Activated T-cell treated with anti-CD3 and anti-CD28 coated beads for 1 hour (primary cell): ENCODE results near the gene TAOK1.

Experiments used
- DNase-seq: peaks from one replicate; pipeline ENCODE4 v3.0.0-alpha.2; 2020; ENCODE audit warnings: low read depth

Gene TAOK1

GRCh38 chr17:29379084-29379991 lies 10.8 kb upstream of the TAOK1 start:
- no peak for DNase-seq

GRCh38 chr17:29383686-29384085 lies 6.5 kb upstream of the TAOK1 start:
- DNase-seq: no peak

DNA sequence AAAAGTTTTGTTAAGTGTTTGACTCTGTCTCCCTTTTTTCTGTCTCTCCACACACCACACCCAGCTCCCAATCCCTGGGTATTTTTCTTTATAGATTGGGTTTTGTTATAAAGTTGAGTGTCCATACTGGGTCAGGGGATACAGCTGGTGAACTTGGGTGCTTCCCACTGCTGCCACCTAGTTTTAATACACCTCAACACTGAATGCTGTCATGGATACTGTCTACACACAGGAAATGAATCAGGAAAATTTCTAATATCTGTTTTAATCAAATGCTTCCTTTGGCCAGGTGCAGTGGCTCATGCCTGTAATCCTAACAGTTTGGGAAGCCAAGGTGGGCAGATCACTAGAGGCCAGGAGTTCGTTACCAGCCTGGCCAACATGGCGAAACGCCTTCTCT lies 5.3 kb upstream of the TAOK1 start:
- no peak for DNase-seq

DNA sequence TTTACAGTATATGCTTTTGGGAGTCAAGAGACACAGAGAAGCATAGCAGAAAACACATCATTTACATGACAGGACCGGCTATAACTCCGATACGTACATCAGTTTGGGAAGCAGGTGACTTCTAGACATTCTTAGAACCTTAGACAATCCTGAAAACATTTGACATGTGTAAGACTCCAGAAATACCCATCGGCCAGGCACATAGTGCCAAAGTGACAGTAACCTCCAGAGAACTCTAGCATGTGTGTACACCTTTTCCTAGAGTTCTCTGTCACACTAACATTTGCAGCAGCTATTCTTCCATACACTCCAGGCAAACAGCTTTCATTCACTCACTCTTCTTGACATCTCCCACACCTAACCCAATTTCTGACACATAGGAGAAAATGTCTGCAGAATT lies 3.4 kb upstream of the TAOK1 start:
- DNase-seq: no peak

DNA sequence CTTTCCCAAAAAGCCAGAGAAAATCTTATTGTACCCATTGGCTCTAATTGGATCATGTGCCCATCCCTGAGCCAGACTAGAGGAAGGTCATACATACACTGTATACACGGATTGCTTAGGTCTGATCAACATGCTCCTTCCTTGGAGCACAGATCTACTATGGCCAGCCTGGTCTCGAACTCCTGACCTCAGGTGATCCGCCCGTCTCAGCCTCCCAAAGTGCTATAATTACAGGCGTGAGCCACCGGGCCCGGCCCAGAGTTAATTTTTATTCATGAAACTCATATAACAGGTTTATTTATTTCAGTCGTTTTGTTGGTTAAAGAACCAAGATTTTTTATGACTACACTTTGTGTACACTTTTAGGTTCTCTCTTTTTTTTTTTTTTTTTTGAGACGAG lies 1.2 kb upstream of the TAOK1 start:
- no peak for DNase-seq

- no peak for DNase-seq
Measured at GRCh38 chr17:29390851-29391631, 878 bp downstream of the TAOK1 start.

GRCh38 chr17:29393436-29393835 lies 3.3 kb downstream of the TAOK1 start:
- DNase-seq: no peak

DNA sequence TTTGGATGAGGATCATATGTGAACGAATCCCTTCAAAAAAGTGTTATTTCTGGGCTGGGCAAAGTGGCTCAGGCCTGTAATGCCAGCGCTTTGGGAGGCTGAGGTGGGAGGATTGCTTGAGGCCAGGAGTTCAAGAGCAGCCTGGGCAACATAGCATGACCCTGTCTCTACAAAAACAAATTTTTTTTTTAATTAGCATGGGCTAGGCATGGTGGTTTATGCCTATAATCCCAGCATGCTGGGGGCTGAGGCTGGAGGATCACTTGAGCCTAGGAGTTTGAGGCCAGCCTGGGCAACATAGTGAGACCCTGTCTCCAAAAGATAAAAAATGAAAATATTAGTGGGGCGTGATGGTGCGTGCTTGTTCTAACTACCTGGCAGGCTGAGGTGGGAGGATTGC lies 4.6 kb downstream of the TAOK1 start:
- DNase-seq: no peak

DNA sequence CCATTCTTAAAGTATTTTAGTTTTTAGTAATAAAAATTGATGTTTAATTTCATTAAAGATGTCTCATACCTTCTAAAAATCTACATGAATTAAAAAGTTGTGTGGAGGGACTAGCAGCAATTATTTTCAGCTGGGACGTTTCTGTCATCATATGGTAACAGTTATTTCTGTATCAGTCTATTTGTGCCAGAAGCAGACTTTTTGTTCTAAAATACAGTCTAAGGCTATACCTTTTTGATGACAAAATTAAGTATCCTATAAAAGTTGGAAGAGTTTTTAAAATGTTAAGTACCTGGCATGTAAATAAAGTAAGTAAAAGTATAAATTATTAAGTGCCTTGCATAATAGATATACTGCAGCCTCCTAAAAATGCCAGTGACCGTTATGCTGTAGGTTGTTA lies 5.9 kb downstream of the TAOK1 start:
- DNase-seq: no peak

GRCh38 chr17:29399634-29400033 lies 9.5 kb downstream of the TAOK1 start:
- DNase-seq: no peak

- no peak for DNase-seq
Measured at GRCh38 chr17:29400818-29401217, 10.7 kb downstream of the TAOK1 start.

- DNase-seq: no peak
Measured at GRCh38 chr17:29401258-29401657, 11.1 kb downstream of the TAOK1 start.

GRCh38 chr17:29407856-29408255 lies 17.7 kb downstream of the TAOK1 start:
- no peak for DNase-seq

DNA sequence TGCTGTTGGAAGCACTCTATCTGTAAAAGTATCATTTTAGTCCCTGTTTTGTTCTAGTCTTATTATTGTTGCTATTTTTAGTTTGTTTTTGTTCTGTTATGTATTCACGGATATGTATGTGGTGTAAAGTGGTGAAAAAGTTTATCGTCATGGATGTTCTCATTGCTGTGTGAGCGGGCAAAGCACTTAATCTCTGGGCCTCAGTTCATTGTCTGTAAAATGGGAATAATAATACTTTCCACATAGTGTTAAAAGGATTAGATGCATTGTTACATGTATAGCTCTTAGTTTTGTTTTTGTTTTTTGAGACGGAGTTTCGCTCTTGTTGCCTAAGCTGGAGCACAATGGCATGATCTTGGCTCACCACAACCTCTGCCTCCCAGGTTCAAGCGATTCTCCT lies 19.8 kb downstream of the TAOK1 start:
- no peak for DNase-seq

DNA sequence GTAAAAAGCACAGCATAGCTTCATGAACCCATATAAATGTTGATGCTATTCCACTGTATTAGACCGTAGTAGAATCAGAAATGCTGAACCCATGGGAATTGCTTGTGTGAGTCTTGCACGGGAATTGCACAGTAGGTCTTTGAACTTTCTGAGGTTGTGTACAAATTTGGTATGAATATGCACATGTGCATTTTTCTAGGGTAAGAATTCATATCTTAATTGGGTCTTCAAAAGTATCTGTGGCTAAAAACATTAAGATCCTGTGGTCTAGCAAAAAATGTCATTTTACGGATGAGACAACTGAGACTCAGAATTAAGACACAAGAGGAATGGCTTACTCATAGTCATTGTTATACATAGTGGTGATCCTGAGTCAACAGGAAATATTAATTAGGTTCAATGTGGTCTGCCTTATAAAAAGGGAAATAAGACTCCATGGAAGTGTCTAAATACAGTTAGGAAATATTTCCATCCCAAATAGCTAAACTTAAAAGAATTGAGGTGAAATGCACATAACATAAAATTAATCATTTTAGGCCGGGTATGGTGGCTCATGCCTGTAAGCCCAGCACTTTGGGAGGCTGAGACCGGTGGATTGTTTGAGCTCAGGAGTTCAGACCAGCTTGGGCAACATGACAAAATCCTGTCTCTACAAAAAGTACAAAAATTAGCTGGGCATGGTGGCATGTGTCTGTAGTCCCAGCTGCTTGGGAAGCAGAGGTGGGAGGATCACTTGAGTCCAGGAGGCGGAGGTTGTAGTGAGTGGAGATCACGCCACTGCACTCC lies 22.8 kb downstream of the TAOK1 start:
- no peak for DNase-seq

GRCh38 chr17:29420128-29420527 lies 30.0 kb downstream of the TAOK1 start:
- no peak for DNase-seq

DNA sequence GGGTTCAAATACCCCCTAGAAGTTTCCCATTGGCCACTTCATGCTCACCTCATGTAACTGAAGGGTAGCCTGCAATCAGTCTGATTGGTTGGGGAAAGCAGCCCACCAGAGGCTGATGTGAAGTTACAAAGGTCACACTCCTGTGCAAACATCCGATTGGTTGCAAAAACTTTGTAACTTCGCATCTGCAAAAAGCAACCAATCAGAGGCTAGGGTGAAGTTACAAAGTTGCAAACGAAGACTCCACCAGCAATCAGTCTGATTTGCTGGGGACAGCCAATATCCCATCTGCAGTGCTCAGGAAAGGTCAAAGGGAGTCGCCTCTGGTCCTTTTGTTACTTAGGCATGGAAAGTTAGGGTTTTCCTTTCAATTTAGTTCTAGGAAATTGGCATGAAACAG lies 40.1 kb downstream of the TAOK1 start:
- no peak for DNase-seq

DNA sequence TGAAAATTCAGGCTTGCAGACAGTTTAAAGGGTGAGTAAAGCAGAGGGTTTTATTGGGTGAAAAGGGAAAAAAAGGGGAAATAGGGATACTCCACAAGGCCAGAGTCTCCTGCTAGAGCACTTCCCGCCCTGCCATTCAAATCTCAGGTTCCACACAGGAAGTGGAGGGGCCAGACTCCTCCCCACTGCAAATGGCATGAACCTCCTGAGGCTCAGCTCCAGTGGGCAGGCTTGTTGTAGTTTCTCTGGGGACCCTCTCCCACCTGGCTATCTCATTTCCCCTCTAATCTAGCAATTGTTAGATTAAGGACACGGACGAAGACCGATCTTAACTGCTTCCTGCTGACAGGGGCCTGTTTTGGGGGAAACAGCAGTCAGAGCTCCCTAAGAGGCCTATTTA lies 43.4 kb downstream of the TAOK1 start:
- no peak for DNase-seq

GRCh38 chr17:29434550-29434949 lies 44.4 kb downstream of the TAOK1 start:
- no peak for DNase-seq

GRCh38 chr17:29442451-29442850 lies 52.3 kb downstream of the TAOK1 start:
- DNase-seq: no peak

- DNase-seq: no peak
Measured at GRCh38 chr17:29443041-29443739, 53.0 kb downstream of the TAOK1 start.

GRCh38 chr17:29444589-29444988 lies 54.4 kb downstream of the TAOK1 start:
- DNase-seq: no peak
